Measurements from ENCODE around the gene IL31.

IL31 gene

DNA sequence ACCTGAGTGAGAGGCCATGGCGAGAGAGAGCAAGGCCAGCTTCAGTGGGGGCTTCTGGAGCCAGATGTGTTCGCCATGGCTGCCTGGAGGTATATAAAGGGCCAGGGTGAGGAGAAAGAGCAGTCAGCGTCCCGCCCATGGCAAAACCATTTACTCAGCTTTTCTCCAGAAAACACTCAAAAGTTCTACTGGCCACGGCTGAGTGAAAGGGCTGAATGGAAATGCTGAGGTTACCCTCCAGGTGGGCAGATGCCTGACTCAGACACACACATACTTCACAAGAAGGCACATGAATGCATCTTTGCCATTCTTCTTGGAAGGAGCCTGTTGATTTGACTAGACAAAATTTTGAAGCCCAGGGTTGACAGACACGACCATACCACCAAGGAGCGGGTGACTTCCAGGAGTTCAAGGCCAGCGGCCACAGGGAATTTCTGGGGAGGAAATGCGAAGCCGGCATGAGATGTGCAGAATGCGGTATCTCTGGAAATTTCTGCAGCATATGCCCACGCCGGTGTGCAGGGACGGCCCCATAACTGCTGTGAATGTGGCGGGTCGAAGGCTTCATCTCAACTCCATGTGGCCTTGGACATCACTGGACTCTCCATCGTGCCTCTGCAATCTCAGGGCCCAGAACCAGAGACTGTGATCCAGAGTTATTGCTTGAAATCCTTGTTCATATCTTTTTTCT is at the start of gene IL31:
Gene IL31 (minus strand): TSS at position 67 of the 691 bp plus-strand sequence. CDS start 49 bp downstream, at position 18.
- TF ChIP-seq, protein P1, sequence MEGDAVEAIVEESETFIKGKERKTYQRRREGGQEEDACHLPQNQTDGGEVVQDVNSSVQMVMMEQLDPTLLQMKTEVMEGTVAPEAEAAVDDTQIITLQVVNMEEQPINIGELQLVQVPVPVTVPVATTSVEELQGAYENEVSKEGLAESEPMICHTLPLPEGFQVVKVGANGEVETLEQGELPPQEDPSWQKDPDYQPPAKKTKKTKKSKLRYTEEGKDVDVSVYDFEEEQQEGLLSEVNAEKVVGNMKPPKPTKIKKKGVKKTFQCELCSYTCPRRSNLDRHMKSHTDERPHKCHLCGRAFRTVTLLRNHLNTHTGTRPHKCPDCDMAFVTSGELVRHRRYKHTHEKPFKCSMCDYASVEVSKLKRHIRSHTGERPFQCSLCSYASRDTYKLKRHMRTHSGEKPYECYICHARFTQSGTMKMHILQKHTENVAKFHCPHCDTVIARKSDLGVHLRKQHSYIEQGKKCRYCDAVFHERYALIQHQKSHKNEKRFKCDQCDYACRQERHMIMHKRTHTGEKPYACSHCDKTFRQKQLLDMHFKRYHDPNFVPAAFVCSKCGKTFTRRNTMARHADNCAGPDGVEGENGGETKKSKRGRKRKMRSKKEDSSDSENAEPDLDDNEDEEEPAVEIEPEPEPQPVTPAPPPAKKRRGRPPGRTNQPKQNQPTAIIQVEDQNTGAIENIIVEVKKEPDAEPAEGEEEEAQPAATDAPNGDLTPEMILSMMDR (IDR thresholded peaks at IDR 0.05), result no peak

DNA sequence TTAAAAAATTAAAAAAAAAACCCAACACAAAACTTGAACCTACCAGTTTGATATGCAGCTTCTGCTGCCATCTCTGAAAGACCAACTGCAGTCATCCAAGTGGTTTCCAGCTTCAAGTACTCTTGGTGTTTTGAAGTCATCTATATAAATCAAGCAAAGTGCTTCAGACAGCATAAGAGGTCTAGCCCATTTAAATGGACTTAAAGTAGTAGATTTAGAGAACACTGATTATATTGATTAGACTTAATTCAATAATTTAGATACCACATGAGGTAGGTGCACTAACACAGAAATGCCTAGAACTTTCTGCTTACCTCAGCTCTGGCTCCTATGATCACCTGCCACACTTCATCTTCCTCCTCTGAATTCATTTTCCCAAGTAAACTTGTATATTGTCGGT is 42.4 kb upstream of the IL31 start:
- TF ChIP-seq, protein P1 (IDR thresholded peaks at IDR 0.05), result no peak

DNA sequence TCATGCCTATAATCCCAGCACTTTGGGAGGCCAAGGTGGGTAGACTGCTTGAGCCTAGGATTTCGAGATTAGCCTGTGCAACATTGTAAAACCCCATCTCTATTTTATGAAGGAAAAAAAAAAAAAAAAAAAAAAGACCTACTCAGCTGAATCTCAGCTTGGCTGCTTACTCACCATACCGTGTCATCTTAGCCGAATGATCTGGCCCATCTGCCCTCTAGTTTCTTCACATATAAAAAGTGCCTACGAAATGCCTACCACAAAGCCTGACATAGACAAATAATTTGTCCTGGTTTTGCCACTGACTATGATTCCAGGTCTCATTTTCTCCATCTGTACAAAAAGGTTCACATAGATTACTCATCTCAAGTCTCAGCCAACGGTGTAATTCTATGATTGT is 41.8 kb upstream of the IL31 start:
- TF ChIP-seq, protein P1 (IDR thresholded peaks at IDR 0.05), result no peak

DNA sequence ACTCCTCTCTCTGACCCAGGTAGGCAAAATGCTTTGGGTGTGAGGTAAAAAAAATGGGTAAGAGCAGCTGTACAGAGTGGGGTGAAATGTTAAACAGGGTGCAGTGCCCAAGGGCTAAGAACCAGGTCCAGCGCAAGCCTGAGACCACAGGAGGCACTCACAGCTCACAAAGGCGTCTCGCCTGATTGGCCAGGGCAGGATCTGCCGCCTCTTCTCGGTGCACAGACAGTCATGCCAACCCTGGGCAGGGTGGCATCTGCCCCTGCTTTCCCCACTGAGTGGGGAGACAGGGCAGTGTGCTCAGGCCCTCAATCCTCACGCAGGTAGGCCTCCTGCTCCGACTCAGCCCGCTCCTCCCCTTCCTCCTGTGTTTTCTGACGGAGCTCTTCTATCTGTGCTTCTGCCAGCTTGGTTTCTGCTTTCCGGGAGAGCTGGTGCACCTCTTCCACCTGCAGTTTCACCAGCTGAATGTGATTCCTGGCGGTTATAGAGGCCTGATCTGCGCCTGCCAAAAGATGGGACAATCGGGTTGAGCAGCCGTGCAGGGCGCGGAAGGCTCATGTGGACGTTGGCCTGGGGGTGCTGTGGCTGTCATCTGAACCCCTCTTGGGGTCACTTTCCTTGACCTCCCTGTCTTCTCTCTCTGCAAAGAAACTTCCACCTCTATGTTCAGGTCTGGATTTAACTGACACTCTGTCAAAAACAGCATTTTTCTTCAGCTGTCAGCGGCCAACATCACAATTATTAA is 34.2 kb upstream of the IL31 start:
- TF ChIP-seq, protein P1 (IDR thresholded peaks at IDR 0.05), result no peak

DNA sequence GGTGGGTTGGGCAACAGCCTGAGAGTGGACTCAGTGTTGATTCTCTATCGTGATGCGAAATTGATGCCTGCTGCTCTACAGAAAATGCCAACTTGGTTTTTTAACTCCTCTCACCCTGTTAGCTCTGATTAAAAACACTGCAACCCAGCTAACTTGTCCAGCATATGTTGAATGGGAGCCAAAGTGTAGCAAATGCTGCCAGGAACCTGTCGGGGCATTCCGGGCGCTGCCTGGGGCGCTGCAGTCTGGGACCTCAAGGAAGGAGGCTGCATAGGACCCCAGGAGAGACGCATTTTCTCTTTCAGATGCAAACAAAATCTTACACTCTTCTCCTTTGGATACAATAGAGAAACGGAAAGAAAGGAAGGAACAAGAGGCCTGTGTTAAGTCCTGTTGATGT is 33.4 kb upstream of the IL31 start:
- TF ChIP-seq, protein P1 (IDR thresholded peaks at IDR 0.05), result no peak

DNA sequence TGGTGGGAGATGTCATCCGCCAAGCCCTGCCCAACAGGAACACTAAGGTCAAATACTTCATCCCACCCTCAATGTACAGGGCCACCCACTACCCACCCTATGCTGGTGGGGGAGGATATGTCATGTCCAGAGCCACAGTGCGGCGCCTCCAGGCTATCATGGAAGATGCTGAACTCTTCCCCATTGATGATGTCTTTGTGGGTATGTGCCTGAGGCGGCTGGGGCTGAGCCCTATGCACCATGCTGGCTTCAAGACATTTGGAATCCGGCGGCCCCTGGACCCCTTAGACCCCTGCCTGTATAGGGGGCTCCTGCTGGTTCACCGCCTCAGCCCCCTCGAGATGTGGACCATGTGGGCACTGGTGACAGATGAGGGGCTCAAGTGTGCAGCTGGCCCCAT is 33.0 kb upstream of the IL31 start:
- TF ChIP-seq, protein P1 (IDR thresholded peaks at IDR 0.05), result no peak

DNA sequence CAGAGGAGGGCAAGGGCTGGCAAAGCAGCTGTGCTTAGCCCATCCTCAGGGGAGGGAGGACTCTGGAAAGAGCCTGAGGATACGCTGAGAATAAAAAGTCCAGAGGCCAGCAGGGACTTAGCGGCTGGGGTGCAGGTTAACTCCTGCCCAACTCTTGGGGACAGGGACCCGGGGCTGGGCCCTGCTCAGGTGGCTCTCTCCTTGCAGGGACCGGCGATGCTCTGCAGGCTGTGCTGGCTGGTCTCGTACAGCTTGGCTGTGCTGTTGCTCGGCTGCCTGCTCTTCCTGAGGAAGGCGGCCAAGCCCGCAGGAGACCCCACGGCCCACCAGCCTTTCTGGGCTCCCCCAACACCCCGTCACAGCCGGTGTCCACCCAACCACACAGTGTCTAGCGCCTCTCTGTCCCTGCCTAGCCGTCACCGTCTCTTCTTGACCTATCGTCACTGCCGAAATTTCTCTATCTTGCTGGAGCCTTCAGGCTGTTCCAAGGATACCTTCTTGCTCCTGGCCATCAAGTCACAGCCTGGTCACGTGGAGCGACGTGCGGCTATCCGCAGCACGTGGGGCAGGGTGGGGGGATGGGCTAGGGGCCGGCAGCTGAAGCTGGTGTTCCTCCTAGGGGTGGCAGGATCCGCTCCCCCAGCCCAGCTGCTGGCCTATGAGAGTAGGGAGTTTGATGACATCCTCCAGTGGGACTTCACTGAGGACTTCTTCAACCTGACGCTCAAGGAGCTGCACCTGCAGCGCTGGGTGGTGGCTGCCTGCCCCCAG is 32.3 kb upstream of the IL31 start:
- TF ChIP-seq, protein P1 (IDR thresholded peaks at IDR 0.05), result no peak

All from LNCAP (cell line).